ENCODE results near the gene BOLA1. TPM values are rescaled to one million over a fixed set of nuclear protein-coding genes. Genes with fewer than 3 reads are reported as not detected.
"Not testable (repeated sequence)": the region's sequence is repeated elsewhere in the genome, so short reads cannot be mapped to it uniquely, and the experiment has no call there.

The BOLA1 gene
- 9.8 TPM for polyA plus RNA-seq (2013, experiment 1 of 2)
- 9.9 TPM for polyA plus RNA-seq (2013, experiment 2 of 2)

GRCh38 chr1:149899460-149900284, at the start of gene BOLA1:
Gene BOLA1 (plus strand): TSS chr1:149899568. CDS start chr1:149900060, 492 bp downstream.
- Histone ChIP-seq H2BK15ac (ENCODE audit: low read length) (peak within 1 kb of the TSS; percentile 69), H4K8ac (ENCODE audit: low read depth, low read length) (peak within 1 kb of the TSS; percentile 67), H3K14ac (ENCODE audit: low read length) (peak within 1 kb of the TSS; percentile 59), H2AFZ (ENCODE audit: low read length) (peak within 1 kb of the TSS; percentile 92), H3K27ac (replicated peaks; ENCODE audit: low read length) (peak within 1 kb of the TSS; percentile 53), H3K9ac (ENCODE audit: low read depth, low read length, poor library complexity) (peak within 1 kb of the TSS; percentile 87), H3K9me3 (replicated peaks in 1 of 2; ENCODE audit: control insufficient read depth in 2 of 2, insufficient read depth in 1 of 2, low read depth in 1 of 2, low read length in 2 of 2) (no peaks in the 10 kb centered on the region), H3K79me1 (ENCODE audit: low read depth, low read length) (peaks cover 2% of the 10 kb centered on the region), H4K91ac (ENCODE audit: low read depth, low read length, poor library complexity) (peak within 1 kb of the TSS; percentile 79), H3K4me1 (ENCODE audit: control insufficient read depth in 2 of 2, insufficient read depth in 1 of 2, low read depth in 1 of 2, low read length in 2 of 2) (peaks cover 0 to 3% of the 10 kb centered on the region in 2 donors), H2BK120ac (ENCODE audit: low read depth, low read length) (no peak within 1 kb of the TSS), H3K27me3 (ENCODE audit: control insufficient read depth in 3 of 3, insufficient read depth in 3 of 3, low read depth in 1 of 3, low read length in 3 of 3) (no peaks in the 10 kb centered on the region), H3K4ac (ENCODE audit: low read length) (peak within 1 kb of the TSS; percentile 54), H3K18ac (ENCODE audit: low read length) (peak within 1 kb of the TSS; percentile 86), H2AK5ac (ENCODE audit: low read depth, low read length) (peak within 1 kb of the TSS; percentile 82), H3K4me2 (ENCODE audit: insufficient read depth, low read length, poor library complexity, severe bottlenecking) (peak within 1 kb of the TSS; percentile 63), H3K36me3 (replicated peaks in 1 of 2; ENCODE audit: control insufficient read depth in 2 of 2, insufficient read depth in 2 of 2, low read length in 2 of 2) (peaks cover 5 to 10% of the 10 kb centered on the region in 2 donors), H2BK5ac (ENCODE audit: low read length) (no peak within 1 kb of the TSS), H2BK12ac (ENCODE audit: low read length) (no peak within 1 kb of the TSS), H3K4me3 (ENCODE audit: low read length in 2 of 2) (peak within 1 kb of the TSS; percentile 61 to 83), H3K23ac (ENCODE audit: low read depth, low read length, poor library complexity) (peak within 1 kb of the TSS; percentile 25)
- DNase-seq (ENCODE audit: low spot score), result peak; percentile 86
- WGBS, 2 donors (ENCODE audit: extremely low coverage in 2 of 2, insufficient read length in 2 of 2, insufficient replicate concordance in 1 of 2), result no CpG with 5 or more reads among the region's 65 CpGs

DNA sequence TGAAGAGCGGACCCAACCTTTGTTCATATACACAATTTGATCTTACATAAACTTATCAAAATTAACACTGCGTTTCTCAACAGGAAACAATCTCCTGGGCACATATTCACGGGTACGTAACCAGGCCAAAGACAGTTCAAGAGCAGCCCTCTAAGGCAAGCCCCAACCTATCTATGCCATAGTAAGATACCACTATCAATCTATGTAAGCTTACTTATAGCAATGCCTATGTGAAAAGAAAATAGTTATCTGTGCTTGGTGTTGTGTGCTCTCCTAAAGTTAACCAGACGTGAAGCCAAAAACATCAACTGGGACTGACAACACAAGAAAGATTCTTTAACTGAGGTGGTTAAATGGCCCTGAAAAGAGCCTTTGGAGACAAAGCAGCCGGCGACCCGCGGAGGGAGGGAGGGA, 49.4 kb upstream of the BOLA1 start:
- Histone ChIP-seq H2AK5ac (ENCODE audit: low read depth, low read length) (no peak overlapping the region), H4K91ac (ENCODE audit: low read depth, low read length, poor library complexity) (no peak overlapping the region), H3K27ac (replicated peaks; ENCODE audit: low read length) (no peak overlapping the region), H3K4me2 (ENCODE audit: insufficient read depth, low read length, poor library complexity, severe bottlenecking) (peak overlapping the region; percentile 75), H3K14ac (ENCODE audit: low read length) (no peak overlapping the region), H3K79me1 (ENCODE audit: low read depth, low read length) (peaks cover 6% of the 10 kb centered on the region), H2BK15ac (ENCODE audit: low read length) (no peak overlapping the region), H3K18ac (ENCODE audit: low read length) (no peak overlapping the region), H3K23ac (ENCODE audit: low read depth, low read length, poor library complexity) (no peak overlapping the region), H2BK120ac (ENCODE audit: low read depth, low read length) (no peak overlapping the region), H3K4me3 (ENCODE audit: low read length in 2 of 2) (peak overlapping the region; percentile 66 to 79), H3K27me3 (ENCODE audit: control insufficient read depth in 3 of 3, insufficient read depth in 3 of 3, low read depth in 1 of 3, low read length in 3 of 3) (no peaks in the 10 kb centered on the region), H3K9me3 (replicated peaks in 1 of 2; ENCODE audit: control insufficient read depth in 2 of 2, insufficient read depth in 1 of 2, low read depth in 1 of 2, low read length in 2 of 2) (no peaks in the 10 kb centered on the region), H2BK12ac (ENCODE audit: low read length) (no peak overlapping the region), H3K4me1 (ENCODE audit: control insufficient read depth in 2 of 2, insufficient read depth in 1 of 2, low read depth in 1 of 2, low read length in 2 of 2) (peaks cover 5 to 16% of the 10 kb centered on the region in 2 donors), H3K9ac (ENCODE audit: low read depth, low read length, poor library complexity) (peak overlapping the region; percentile 38), H4K8ac (ENCODE audit: low read depth, low read length) (no peak overlapping the region), H3K36me3 (replicated peaks in 1 of 2; ENCODE audit: control insufficient read depth in 2 of 2, insufficient read depth in 2 of 2, low read length in 2 of 2) (peaks cover 0 to 21% of the 10 kb centered on the region in 2 donors), H2AFZ (ENCODE audit: low read length) (no peak overlapping the region), H3K4ac (ENCODE audit: low read length) (no peak overlapping the region), H2BK5ac (ENCODE audit: low read length) (no peak overlapping the region)
- no peak for DNase-seq (ENCODE audit: low spot score)
- WGBS, 2 donors (ENCODE audit: extremely low coverage in 2 of 2, insufficient read length in 2 of 2, insufficient replicate concordance in 1 of 2), result no CpG with 5 or more reads among the region's 9 CpGs

GRCh38 chr1:149850732-149851345, 48.5 kb upstream of the BOLA1 start:
- H3K14ac ChIP-seq (ENCODE audit: low read length); H3K27ac ChIP-seq (replicated peaks; ENCODE audit: low read length); H4K91ac ChIP-seq (ENCODE audit: low read depth, low read length, poor library complexity); H2BK120ac ChIP-seq (ENCODE audit: low read depth, low read length); H3K4me1 ChIP-seq (ENCODE audit: control insufficient read depth in 2 of 2, insufficient read depth in 1 of 2, low read depth in 1 of 2, low read length in 2 of 2); H2BK5ac ChIP-seq (ENCODE audit: low read length); H4K8ac ChIP-seq (ENCODE audit: low read depth, low read length); H2AFZ ChIP-seq (ENCODE audit: low read length); H3K79me1 ChIP-seq (ENCODE audit: low read depth, low read length); H3K27me3 ChIP-seq (ENCODE audit: control insufficient read depth in 3 of 3, insufficient read depth in 3 of 3, low read depth in 1 of 3, low read length in 3 of 3); H3K4me2 ChIP-seq (ENCODE audit: insufficient read depth, low read length, poor library complexity, severe bottlenecking); H3K4me3 ChIP-seq (ENCODE audit: low read length in 2 of 2); H2BK12ac ChIP-seq (ENCODE audit: low read length); DNase-seq (ENCODE audit: low spot score); H3K9ac ChIP-seq (ENCODE audit: low read depth, low read length, poor library complexity); H3K9me3 ChIP-seq (replicated peaks in 1 of 2; ENCODE audit: control insufficient read depth in 2 of 2, insufficient read depth in 1 of 2, low read depth in 1 of 2, low read length in 2 of 2); H2AK5ac ChIP-seq (ENCODE audit: low read depth, low read length); H3K4ac ChIP-seq (ENCODE audit: low read length); H3K18ac ChIP-seq (ENCODE audit: low read length); H3K23ac ChIP-seq (ENCODE audit: low read depth, low read length, poor library complexity); H2BK15ac ChIP-seq (ENCODE audit: low read length): not testable (repeated sequence)
- whole genome bisulfite sequencing, 2 donors (ENCODE audit: extremely low coverage in 2 of 2, insufficient read length in 2 of 2, insufficient replicate concordance in 1 of 2), result no CpG with 5 or more reads among the region's 62 CpGs
- peaks cover 0 to 12% of the 10 kb centered on the region in 2 donors for H3K36me3 ChIP-seq (replicated peaks in 1 of 2; ENCODE audit: control insufficient read depth in 2 of 2, insufficient read depth in 2 of 2, low read length in 2 of 2)

GRCh38 chr1:149851585-149852213, 47.7 kb upstream of the BOLA1 start:
- not testable (repeated sequence) for H3K4me1 ChIP-seq (ENCODE audit: control insufficient read depth in 2 of 2, insufficient read depth in 1 of 2, low read depth in 1 of 2, low read length in 2 of 2); H2BK120ac ChIP-seq (ENCODE audit: low read depth, low read length); H3K4me2 ChIP-seq (ENCODE audit: insufficient read depth, low read length, poor library complexity, severe bottlenecking); H3K79me1 ChIP-seq (ENCODE audit: low read depth, low read length); H3K9me3 ChIP-seq (replicated peaks in 1 of 2; ENCODE audit: control insufficient read depth in 2 of 2, insufficient read depth in 1 of 2, low read depth in 1 of 2, low read length in 2 of 2); H2BK12ac ChIP-seq (ENCODE audit: low read length); H3K4ac ChIP-seq (ENCODE audit: low read length); H4K8ac ChIP-seq (ENCODE audit: low read depth, low read length); H3K18ac ChIP-seq (ENCODE audit: low read length); H3K4me3 ChIP-seq (ENCODE audit: low read length in 2 of 2); H3K14ac ChIP-seq (ENCODE audit: low read length); H2AK5ac ChIP-seq (ENCODE audit: low read depth, low read length); DNase-seq (ENCODE audit: low spot score); H2BK15ac ChIP-seq (ENCODE audit: low read length); H2AFZ ChIP-seq (ENCODE audit: low read length); H2BK5ac ChIP-seq (ENCODE audit: low read length); H4K91ac ChIP-seq (ENCODE audit: low read depth, low read length, poor library complexity); H3K27ac ChIP-seq (replicated peaks; ENCODE audit: low read length); H3K23ac ChIP-seq (ENCODE audit: low read depth, low read length, poor library complexity); H3K27me3 ChIP-seq (ENCODE audit: control insufficient read depth in 3 of 3, insufficient read depth in 3 of 3, low read depth in 1 of 3, low read length in 3 of 3); H3K9ac ChIP-seq (ENCODE audit: low read depth, low read length, poor library complexity); H3K36me3 ChIP-seq (replicated peaks in 1 of 2; ENCODE audit: control insufficient read depth in 2 of 2, insufficient read depth in 2 of 2, low read length in 2 of 2)
- no CpG with 5 or more reads among the region's 53 CpGs for WGBS, 2 donors (ENCODE audit: extremely low coverage in 2 of 2, insufficient read length in 2 of 2, insufficient replicate concordance in 1 of 2)
